K562 (cell line): ENCODE results near the gene OR4Q2. TPM values are rescaled to one million over a fixed set of nuclear protein-coding genes. Genes with fewer than 3 reads are reported as not detected.

Source experiments
- ARID1B ChIP-seq: fragments of 450-650 bp; IDR thresholded peaks from 2 replicates; pipeline ENCODE4 v1.6.1; 2016; ENCODE audit warnings: antibody characterized with exemption, mild to moderate bottlenecking, inconsistent platforms
- C11orf30 ChIP-seq: fragments of 450-650 bp; IDR thresholded peaks from 2 replicates; pipeline ENCODE4 v1.6.1; 2016; ENCODE audit warnings: low read depth, mild to moderate bottlenecking
- FOXJ3 ChIP-seq: sonication (generic); formaldehyde crosslinking; IDR thresholded peaks from 2 replicates; pipeline ENCODE4 v1.4.0; 2020; ENCODE audit warnings: mild to moderate bottlenecking, missing genetic modification reagents
- FOXP1 ChIP-seq: sonication (generic); formaldehyde crosslinking; IDR thresholded peaks from 2 replicates; pipeline ENCODE4 v1.8.0; 2022; ENCODE audit warnings: mild to moderate bottlenecking, missing genetic modification reagents
- GATAD2B ChIP-seq: fragments of 450-650 bp; IDR thresholded peaks from 2 replicates; pipeline ENCODE4 v1.6.1; 2017; ENCODE audit warnings: mild to moderate bottlenecking, borderline replicate concordance
- HDAC2 ChIP-seq: fragments of 450-650 bp; IDR thresholded peaks from 2 replicates; pipeline ENCODE4 v1.6.1; 2016; ENCODE audit warnings: mild to moderate bottlenecking
- HMGN3 ChIP-seq: IDR thresholded peaks from 2 replicates; pipeline ENCODE4 v1.6.1; 2011; ENCODE audit warnings: borderline replicate concordance, low read depth, mild to moderate bottlenecking, mixed read lengths, low read length; ENCODE audit not compliant: insufficient read length; ENCODE audit errors: extremely low read depth
- JUND ChIP-seq, 2 experiments: IDR thresholded peaks; 2 replicates in 1 of 2; 3 replicates in 1 of 2; pipeline ENCODE4 v1.6.1; 2011; ENCODE audit warnings: borderline replicate concordance in 2 of 2, low read depth in 2 of 2, low read length in 2 of 2, improper control_type of control experiment in 1 of 2, missing biosample characterization in 1 of 2, missing genetic modification characterization in 1 of 2, missing genetic modification reagents in 1 of 2
- MCM7 ChIP-seq, 2 experiments: fragments of 450-650 bp; IDR thresholded peaks; 2 replicates each; pipeline ENCODE4 v1.6.1; 2016 to 2018
- MIER1 ChIP-seq: fragments of 450-650 bp; IDR thresholded peaks from 2 replicates; pipeline ENCODE4 v1.6.1; 2016; ENCODE audit warnings: antibody characterized with exemption, mild to moderate bottlenecking, low read depth
- MLLT1 ChIP-seq, 2 experiments: fragments of 450-650 bp; IDR thresholded peaks; 2 replicates each; pipeline ENCODE4 v1.6.1; 2016
- MTA1 ChIP-seq: fragments of 450-650 bp; IDR thresholded peaks from 2 replicates; pipeline ENCODE4 v1.6.1; 2017; ENCODE audit warnings: borderline replicate concordance
- MXD1 ChIP-seq: fragments of 250-450 bp; sonication (Bioruptor Pico); IDR thresholded peaks from 2 replicates; pipeline ENCODE4 v1.8.0; 2021; ENCODE audit warnings: borderline replicate concordance, mild to moderate bottlenecking, moderate library complexity; ENCODE audit not compliant: poor library complexity, severe bottlenecking
- NFIC ChIP-seq: fragments of 450-650 bp; IDR thresholded peaks from 2 replicates; pipeline ENCODE4 v1.6.1; 2017; ENCODE audit warnings: mild to moderate bottlenecking, inconsistent platforms
- PTTG1 ChIP-seq: fragments of 450-650 bp; IDR thresholded peaks from 2 replicates; pipeline ENCODE4 v1.6.1; 2016; ENCODE audit warnings: low read depth, mild to moderate bottlenecking, missing genetic modification characterization, missing compliant biosample characterization
- SMARCA4 ChIP-seq: fragments of 450-650 bp; IDR thresholded peaks from 2 replicates; pipeline ENCODE4 v1.6.1; 2016
- ZFP91 ChIP-seq: sonication (generic); formaldehyde crosslinking; IDR thresholded peaks from 2 replicates; pipeline ENCODE4 v1.8.0; 2022; ENCODE audit warnings: mild to moderate bottlenecking, missing genetic modification reagents
- ZNF212 ChIP-seq: fragments of 450-650 bp; formaldehyde crosslinking; IDR thresholded peaks from 2 replicates; pipeline ENCODE4 v1.4.0; 2020; ENCODE audit warnings: mild to moderate bottlenecking
- ZNF23 ChIP-seq: fragments of 250-450 bp; sonication (Bioruptor Pico); IDR thresholded peaks from 2 replicates; pipeline ENCODE4 v1.4.0; 2020; ENCODE audit warnings: mild to moderate bottlenecking
- ZNF232 ChIP-seq: sonication (generic); formaldehyde crosslinking; IDR thresholded peaks from 2 replicates; pipeline ENCODE4 v1.8.0; 2022; ENCODE audit warnings: mild to moderate bottlenecking, missing genetic modification reagents
- ZNF280B ChIP-seq: fragments of 250-450 bp; sonication (Bioruptor Pico); IDR thresholded peaks from 2 replicates; pipeline ENCODE4 v1.5.1; 2021; ENCODE audit warnings: mild to moderate bottlenecking
- ZNF324 ChIP-seq: fragments of 250-450 bp; sonication (Bioruptor Pico); IDR thresholded peaks from 2 replicates; pipeline ENCODE4 v1.4.0; 2020; ENCODE audit warnings: mild to moderate bottlenecking
- ZNF639 ChIP-seq, 2 experiments: fragments of 200-800 bp in 1 of 2; sonication (Bioruptor generic) in 1 of 2; sonication (generic) in 1 of 2; formaldehyde crosslinking in 1 of 2; IDR thresholded peaks in 1 of 2; conservative IDR thresholded peaks in 1 of 2; 2 replicates each; pipeline versions ENCODE4 v1.5.0 to v1.6.1; 2016 to 2020; ENCODE audit warnings: missing compliant biosample characterization in 1 of 2, missing genetic modification characterization in 1 of 2, missing genetic modification reagents in 1 of 2
- ZNF766 ChIP-seq: fragments of 200-800 bp; sonication (Bioruptor generic); conservative IDR thresholded peaks from 2 replicates; pipeline ENCODE4 v1.6.1; 2016; ENCODE audit warnings: missing genetic modification characterization, missing compliant biosample characterization
- polyA plus RNA-seq, 8 experiments: library from polyadenylated mRNA; depleted of rRNA in 4 of 8; stranded (reverse) in 5 of 8; unstranded in 3 of 8; fragments of >200 nt; fragmentation: Nextera tagmentation in 2 of 8; fragmentation: Illumina TruSeq in 1 of 8; extraction: Ambion mirVana in 2 of 8; extraction: Trizol in 1 of 8; gene quantifications; 2 replicates each; pipeline versions ENCODE4 v1.2.1 to v1.2.3, GENCODE V29; 2011 to 2014; ENCODE audit warnings: inconsistent platforms in 1 of 8, missing spikeins in 1 of 8
- total RNA-seq, 7 experiments: library from RNA; depleted of rRNA in 6 of 7; stranded (reverse); fragments of >200 nt in 6 of 7; fragmentation: Illumina TruSeq in 2 of 7; extraction: Trizol in 2 of 7; gene quantifications; 2 replicates each; pipeline versions ENCODE4 v1.2.1 to v1.2.3, GENCODE V29; 2011 to 2021; ENCODE audit warnings: low replicate concordance in 1 of 7

OR4Q2 gene
- total and polyA plus RNA-seq, 9 of the 15 experiments (the other 6 are each of a cell fraction or from before 2014, with no cell fraction given), result not detected

GRCh38 chr14:20044243-20044642 is 42.3 kb downstream of the OR4Q2 start (continued):
- TF ChIP-seq ZFP91 (no peak), NFIC (no peak), ZNF766 (CRISPR knock-in tag) (no peak), ZNF639 (CRISPR knock-in tag; conservative IDR thresholded peaks at IDR 0.05 in 1 of 2, IDR thresholded peaks at IDR 0.05 in 1 of 2) (no peak), MLLT1 (IDR thresholded peaks at IDR 0.05) (no peak), MCM7 (IDR thresholded peaks at IDR 0.05) (no peak), MXD1 (no peak), C11orf30 (peak; percentile 40; the same call in 1 of the 2 replicates), GATAD2B (no peak), MIER1 (no peak), JUND (IDR thresholded peaks at IDR 0.05; ENCODE audit: borderline replicate concordance, low read depth, low read length) (peak; percentile 90), JUND (tag; IDR thresholded peaks at IDR 0.05; ENCODE audit: borderline replicate concordance, low read depth, low read length) (peak; percentile 84; the same call in 2 of the 3 replicates), PTTG1 (tag) (no peak), FOXJ3 (CRISPR knock-in tag) (no peak), ARID1B (peak; percentile 72; the same call in 1 of the 2 replicates), HDAC2 (no peak), FOXP1 (no peak), ZNF324 (CRISPR knock-in tag) (no peak), SMARCA4 (peak; percentile 75; the same call in 1 of the 2 replicates), HMGN3 (no peak), ZNF280B (CRISPR knock-in tag) (no peak), ZNF212 (CRISPR knock-in tag) (no peak), ZNF232 (no peak), MTA1 (no peak), ZNF23 (CRISPR knock-in tag) (no peak)
